Measurements from ENCODE around the gene COX5B. TPM values are rescaled to one million over a fixed set of nuclear protein-coding genes. Genes with fewer than 3 reads are reported as not detected.
"Not testable (repeated sequence)": the region's sequence is repeated elsewhere in the genome, so short reads cannot be mapped to it uniquely, and the experiment has no call there.

COX5B gene
- total RNA-seq, 4 donors from 2014 or later, result 464 to 811 (median 612) TPM

- no peaks in the 10 kb centered on the region for H3K9me3 ChIP-seq
- in situ Hi-C loops (cut with MboI; ENCODE audit: low pct_ligation_motif_present in 1 of 4, low pct_unique_long_range_greater_than_20kb in 1 of 4, low sequenced_read_pairs in 3 of 4) (no loop called here), intact Hi-C loops (cut with DNase I; ENCODE audit: low total_unique reads) (no loop called here)
- TF ChIP-seq POLR2AphosphoS5 (IDR thresholded peaks at IDR 0.05) (no peak), EP300 (IDR thresholded peaks at IDR 0.05; ENCODE audit: low read depth) (no peak), CTCF (IDR thresholded peaks at IDR 0.05) (no peak), POLR2A (IDR thresholded peaks at IDR 0.05) (no peak)
- no peaks in the 10 kb centered on the region for H3K36me3 ChIP-seq
- WGBS, 2 donors (ENCODE audit: low coverage in 1 of 2), result 86% methylated on average over 6 of the region's 6 CpGs; no CpG with 5 or more reads in 1 of the 2 donors
- no peak overlapping the region for H3K27ac ChIP-seq
- no peaks in the 10 kb centered on the region for H3K4me1 ChIP-seq
- H3K4me3 ChIP-seq, result no peak overlapping the region
- H3K27me3 ChIP-seq, result no peaks in the 10 kb centered on the region
- no peak for DNase-seq
These were observed 28.0 kb upstream of the COX5B start for GRCh38 chr2:97617911-97618310.

GRCh38 chr2:97618939-97619827 is 26.7 kb upstream of the COX5B start:
- DNase-seq; H3K4me3 ChIP-seq; intact Hi-C loops (cut with DNase I; ENCODE audit: low total_unique reads); H3K36me3 ChIP-seq; H3K27ac ChIP-seq; H3K9me3 ChIP-seq; H3K27me3 ChIP-seq; H3K4me1 ChIP-seq; in situ Hi-C loops (cut with MboI; ENCODE audit: low pct_ligation_motif_present in 1 of 4, low pct_unique_long_range_greater_than_20kb in 1 of 4, low sequenced_read_pairs in 3 of 4): not testable (repeated sequence)
- 72% methylated on average over 9 of the region's 14 CpGs; no CpG with 5 or more reads in 1 of the 2 donors for WGBS, 2 donors (ENCODE audit: low coverage in 1 of 2)

GRCh38 chr2:97620492-97620891 is 25.4 kb upstream of the COX5B start:
- intact Hi-C loops (cut with DNase I; ENCODE audit: low total_unique reads); H3K27ac ChIP-seq; in situ Hi-C loops (cut with MboI; ENCODE audit: low pct_ligation_motif_present in 1 of 4, low pct_unique_long_range_greater_than_20kb in 1 of 4, low sequenced_read_pairs in 3 of 4); H3K4me3 ChIP-seq; DNase-seq; H3K9me3 ChIP-seq; H3K36me3 ChIP-seq; H3K4me1 ChIP-seq; H3K27me3 ChIP-seq: not testable (repeated sequence)
- 84% methylated on average over 1 of the region's 1 CpG; no CpG with 5 or more reads in 1 of the 2 donors for WGBS, 2 donors (ENCODE audit: low coverage in 1 of 2)

- in situ Hi-C loops (cut with MboI; ENCODE audit: low pct_ligation_motif_present in 1 of 4, low pct_unique_long_range_greater_than_20kb in 1 of 4, low sequenced_read_pairs in 3 of 4), result not testable (repeated sequence)
These were observed 22.9 kb upstream of the COX5B start for GRCh38 chr2:97622976-97623375.

GRCh38 chr2:97625354-97626048 is 20.4 kb upstream of the COX5B start:
- H3K9me3 ChIP-seq; H3K4me3 ChIP-seq; H3K36me3 ChIP-seq; H3K4me1 ChIP-seq; DNase-seq; H3K27me3 ChIP-seq; H3K27ac ChIP-seq; in situ Hi-C loops (cut with MboI; ENCODE audit: low pct_ligation_motif_present in 1 of 4, low pct_unique_long_range_greater_than_20kb in 1 of 4, low sequenced_read_pairs in 3 of 4); intact Hi-C loops (cut with DNase I; ENCODE audit: low total_unique reads): not testable (repeated sequence)
- WGBS, 2 donors (ENCODE audit: low coverage in 1 of 2), result 70% methylated on average over 1 of the region's 8 CpGs; no CpG with 5 or more reads in 1 of the 2 donors

More at GRCh38 chr2:97622976-97623375, 22.9 kb upstream of the COX5B start:
- H3K36me3 ChIP-seq; H3K9me3 ChIP-seq; H3K4me3 ChIP-seq; DNase-seq; H3K4me1 ChIP-seq; H3K27me3 ChIP-seq; intact Hi-C loops (cut with DNase I; ENCODE audit: low total_unique reads); H3K27ac ChIP-seq: not testable (repeated sequence)

- H3K27ac ChIP-seq; in situ Hi-C loops (cut with MboI; ENCODE audit: low pct_ligation_motif_present in 1 of 4, low pct_unique_long_range_greater_than_20kb in 1 of 4, low sequenced_read_pairs in 3 of 4); intact Hi-C loops (cut with DNase I; ENCODE audit: low total_unique reads); H3K36me3 ChIP-seq; H3K4me3 ChIP-seq; H3K9me3 ChIP-seq; DNase-seq; H3K4me1 ChIP-seq; H3K27me3 ChIP-seq: not testable (repeated sequence)
- WGBS, 2 donors (ENCODE audit: low coverage in 1 of 2), result 72% methylated on average over 8 of the region's 8 CpGs; no CpG with 5 or more reads in 1 of the 2 donors
These were observed 19.8 kb upstream of the COX5B start for GRCh38 chr2:97626049-97626430.
